Neural cell (in vitro differentiated cells): ENCODE results near the gene ONECUT1. TPM values are rescaled to one million over a fixed set of nuclear protein-coding genes. Genes with fewer than 3 reads are reported as not detected.
A peak's percentile ranks its signal among the peaks of the same experiment; 100 is the strongest.

ENCODE experiments used
- H2AFZ ChIP-seq: fragments of 200-600, 300-800 bp; sonication (generic), shearing (Covaris generic); 2 replicates; pipeline ENCODE4 v1.6.0; 2014; ENCODE audit warnings: low read depth, mild to moderate bottlenecking, antibody characterized with exemption, low read length, moderate library complexity
- H3F3A ChIP-seq: fragments of 200-600 bp; shearing (Covaris generic); 2 replicates; pipeline ENCODE4 v1.6.1; 2016; ENCODE audit warnings: mild to moderate bottlenecking, moderate library complexity, mixed read lengths, antibody characterized with exemption, low read length; ENCODE audit not compliant: insufficient read depth, poor library complexity, severe bottlenecking
- H3K27ac ChIP-seq: fragments of 200-600, 300-800 bp; sonication (generic), shearing (Covaris generic); 2 replicates; pipeline ENCODE4 v1.5.1; 2014; ENCODE audit warnings: mild to moderate bottlenecking, low read length, moderate library complexity
- H3K27me3 ChIP-seq: fragments of 300-800, 200-600 bp; sonication (generic), shearing (Covaris generic); 2 replicates; pipeline ENCODE4 v1.6.0; 2014; ENCODE audit warnings: mild to moderate bottlenecking, low read depth, low read length, moderate library complexity; ENCODE audit not compliant: insufficient read depth
- H3K36me3 ChIP-seq: fragments of 300-800, 200-600 bp; sonication (generic), shearing (Covaris generic); 2 replicates; pipeline ENCODE4 v1.5.1; 2014; ENCODE audit warnings: mild to moderate bottlenecking, antibody characterized with exemption, low read length, moderate library complexity; ENCODE audit not compliant: insufficient read depth
- H3K4me2 ChIP-seq: fragments of 300-800, 200-600 bp; sonication (generic), shearing (Covaris generic); 2 replicates; pipeline ENCODE4 v1.6.0; 2014; ENCODE audit warnings: mild to moderate bottlenecking, low read length
- H3K4me3 ChIP-seq: fragments of 300-800, 200-600 bp; sonication (generic), shearing (Covaris generic); 2 replicates; pipeline ENCODE4 v1.5.1; 2014; ENCODE audit warnings: mild to moderate bottlenecking, low read length, moderate library complexity
- H3K79me2 ChIP-seq: fragments of 200-600 bp; shearing (Covaris generic); replicated peaks from 2 replicates; pipeline ENCODE4 v1.6.0; 2014; ENCODE audit warnings: mild to moderate bottlenecking, low read length, moderate library complexity; ENCODE audit not compliant: insufficient read depth
- H3K9ac ChIP-seq: fragments of 300-800, 200-600 bp; sonication (generic), shearing (Covaris generic); 2 replicates; pipeline ENCODE4 v1.6.1; 2016; ENCODE audit warnings: mild to moderate bottlenecking, low read length, mixed read lengths
- H3K9me2 ChIP-seq: fragments of 200-600 bp; shearing (Covaris generic); 2 replicates; pipeline ENCODE4 v1.6.1; 2016; ENCODE audit warnings: mild to moderate bottlenecking, low read length, mixed read lengths; ENCODE audit not compliant: insufficient read depth
- H3K9me3 ChIP-seq: fragments of 200-600, 300-800 bp; sonication (generic), shearing (Covaris generic); 2 replicates; pipeline ENCODE4 v1.6.1; 2016; ENCODE audit warnings: mild to moderate bottlenecking, mixed run types, low read length, moderate library complexity, mixed read lengths
- H4K20me1 ChIP-seq: fragments of 200-600 bp; shearing (Covaris generic); 2 replicates; pipeline ENCODE4 v1.6.1; 2016; ENCODE audit warnings: mild to moderate bottlenecking, mixed run types; ENCODE audit not compliant: insufficient read depth
- EP300 ChIP-seq: fragments of 450-650 bp; conservative IDR thresholded peaks from 2 replicates; pipeline ENCODE4 v1.6.1; 2014; ENCODE audit warnings: antibody characterized with exemption, mild to moderate bottlenecking, moderate library complexity; ENCODE audit not compliant: poor library complexity, severe bottlenecking
- EZH2 ChIP-seq: fragments of 200-600, 300-800 bp; shearing (Covaris generic), sonication (generic); IDR thresholded peaks from 2 replicates; pipeline ENCODE4 v1.6.1; 2014; ENCODE audit warnings: antibody characterized with exemption, low read length, borderline replicate concordance, mild to moderate bottlenecking; ENCODE audit not compliant: insufficient read depth, poor library complexity, severe bottlenecking
- MXI1 ChIP-seq: fragments of 450-650 bp; conservative IDR thresholded peaks from 2 replicates; pipeline ENCODE4 v1.6.1; 2014; ENCODE audit warnings: antibody characterized with exemption, mild to moderate bottlenecking; ENCODE audit not compliant: poor library complexity, severe bottlenecking
- POLR2AphosphoS5 ChIP-seq: IDR thresholded peaks from 2 replicates; pipeline ENCODE4 v1.6.1; 2012
- RAD21 ChIP-seq: fragments of 450-650 bp; conservative IDR thresholded peaks from 2 replicates; pipeline ENCODE4 v1.6.1; 2014; ENCODE audit warnings: antibody characterized with exemption, mild to moderate bottlenecking, moderate library complexity
- REST ChIP-seq: IDR thresholded peaks from 2 replicates; pipeline ENCODE4 v1.6.1; 2012; ENCODE audit warnings: borderline replicate concordance
- SMC3 ChIP-seq: fragments of 450-650 bp; conservative IDR thresholded peaks from 2 replicates; pipeline ENCODE4 v1.6.1; 2014; ENCODE audit warnings: antibody characterized with exemption, mild to moderate bottlenecking, moderate library complexity; ENCODE audit not compliant: poor library complexity
- TAF1 ChIP-seq: IDR thresholded peaks from 2 replicates; pipeline ENCODE4 v1.6.1; 2012; ENCODE audit warnings: low read depth
- polyA plus RNA-seq: library from polyadenylated mRNA; depleted of rRNA; stranded (reverse); fragments of >200 nt; gene quantifications from 2 replicates; pipeline ENCODE4 v1.2.3, GENCODE V29; 2014
- TF ChIP-seq, protein P1 (sequence below): fragments of 450-650 bp; IDR thresholded peaks from 2 replicates; pipeline ENCODE4 v1.5.1; 2014; ENCODE audit warnings: antibody characterized with exemption, mild to moderate bottlenecking, moderate library complexity; ENCODE audit not compliant: poor library complexity, severe bottlenecking

The ONECUT1 gene
- polyA plus RNA-seq, 1 donor from 2014 or later = 1.2 TPM

GRCh38 chr15:52797625-52798501 lies 7.7 kb upstream of the ONECUT1 start:
- Histone ChIP-seq H3K79me2 (no peaks in the 10 kb centered on the region), H2AFZ (no peak overlapping the region), H4K20me1 (no peaks in the 10 kb centered on the region), H3K4me2 (no peak overlapping the region), H3K9me3 (no peaks in the 10 kb centered on the region), H3K36me3 (no peaks in the 10 kb centered on the region), H3K9me2 (no peaks in the 10 kb centered on the region), H3K9ac (no peak overlapping the region), H3F3A (no peaks in the 10 kb centered on the region), H3K27me3 (peaks cover 100% of the 10 kb centered on the region), H3K27ac (no peak overlapping the region), H3K4me3 (no peak overlapping the region)
- TF ChIP-seq TAF1 (no peak), POLR2AphosphoS5 (peak; percentile 15), EZH2 (peak; percentile 49), SMC3 (no peak), REST (no peak), RAD21 (no peak), EP300 (no peak), MXI1 (no peak)
- TF ChIP-seq, protein P1, sequence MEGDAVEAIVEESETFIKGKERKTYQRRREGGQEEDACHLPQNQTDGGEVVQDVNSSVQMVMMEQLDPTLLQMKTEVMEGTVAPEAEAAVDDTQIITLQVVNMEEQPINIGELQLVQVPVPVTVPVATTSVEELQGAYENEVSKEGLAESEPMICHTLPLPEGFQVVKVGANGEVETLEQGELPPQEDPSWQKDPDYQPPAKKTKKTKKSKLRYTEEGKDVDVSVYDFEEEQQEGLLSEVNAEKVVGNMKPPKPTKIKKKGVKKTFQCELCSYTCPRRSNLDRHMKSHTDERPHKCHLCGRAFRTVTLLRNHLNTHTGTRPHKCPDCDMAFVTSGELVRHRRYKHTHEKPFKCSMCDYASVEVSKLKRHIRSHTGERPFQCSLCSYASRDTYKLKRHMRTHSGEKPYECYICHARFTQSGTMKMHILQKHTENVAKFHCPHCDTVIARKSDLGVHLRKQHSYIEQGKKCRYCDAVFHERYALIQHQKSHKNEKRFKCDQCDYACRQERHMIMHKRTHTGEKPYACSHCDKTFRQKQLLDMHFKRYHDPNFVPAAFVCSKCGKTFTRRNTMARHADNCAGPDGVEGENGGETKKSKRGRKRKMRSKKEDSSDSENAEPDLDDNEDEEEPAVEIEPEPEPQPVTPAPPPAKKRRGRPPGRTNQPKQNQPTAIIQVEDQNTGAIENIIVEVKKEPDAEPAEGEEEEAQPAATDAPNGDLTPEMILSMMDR = no peak

- H3K27me3 ChIP-seq = peaks cover 100% of the 10 kb centered on the region
- H3K9ac ChIP-seq = no peak overlapping the region
- H3K4me3 ChIP-seq = no peak overlapping the region
- no peak overlapping the region for H3K4me2 ChIP-seq
- H3K9me3 ChIP-seq = no peaks in the 10 kb centered on the region
- H3K9me2 ChIP-seq = no peaks in the 10 kb centered on the region
- no peaks in the 10 kb centered on the region for H3F3A ChIP-seq
- no peaks in the 10 kb centered on the region for H4K20me1 ChIP-seq
- no peak for TF ChIP-seq TAF1
- peak; percentile 24 for TF ChIP-seq EZH2
- no peak for TF ChIP-seq SMC3
- H3K36me3 ChIP-seq = no peaks in the 10 kb centered on the region
- H3K27ac ChIP-seq = no peak overlapping the region
- no peak overlapping the region for H2AFZ ChIP-seq
- no peaks in the 10 kb centered on the region for H3K79me2 ChIP-seq
These were observed 6.8 kb upstream of the ONECUT1 start for GRCh38 chr15:52796753-52797520.
